PC-3 (cell line): ENCODE results near the gene SNX32. TPM values are rescaled to one million over a fixed set of nuclear protein-coding genes. Genes with fewer than 3 reads are reported as not detected.

ENCODE experiments used
- ATAC-seq: fragments of 200-7000 bp; cut with Tn5 transposase; 2 replicates; pipeline ENCODE4 v1.9.1; 2020; ENCODE audit warnings: mild to moderate bottlenecking, moderate library complexity
- BruUV-seq: library from RNA; stranded (reverse); fragments of 400-500 nt; replicated peaks from 2 replicates; lab custom pipeline; 2021; lab: Mats Ljungman, UMichigan
- CTCF ChIA-PET: fragments of 300-600 bp; sonication (Branson Sonifier 250); formaldehyde crosslinking; loops from one replicate; lab custom pipeline; 2022; ENCODE audit warnings: antibody characterized with exemption; lab: Charles Lee
- POLR2A ChIA-PET: fragments of 300-600 bp; sonication (Branson Sonifier 250); formaldehyde crosslinking; loops from one replicate; lab custom pipeline; 2022; ENCODE audit warnings: antibody characterized with exemption; ENCODE audit not compliant: unreplicated experiment; lab: Charles Lee
- DNase-seq: peaks from one replicate; pipeline ENCODE4 v3.0.0-alpha.2; 2015
- H2AFZ ChIP-seq: fragments of 300-600 bp; sonication (generic); 2 replicates; pipeline ENCODE4 v1.6.0; 2016; ENCODE audit warnings: antibody characterized with exemption, low read length
- H3F3A ChIP-seq: fragments of 300-600 bp; sonication (generic); one replicate; pipeline ENCODE4 v1.6.0; 2017; ENCODE audit warnings: antibody characterized with exemption, low read length, control low read depth, mild to moderate bottlenecking; ENCODE audit not compliant: unreplicated experiment
- H3K27ac ChIP-seq: fragments of 300-600 bp; sonication (generic); 2 replicates; pipeline ENCODE4 v1.5.1; 2016; ENCODE audit warnings: mild to moderate bottlenecking, low read length
- H3K27me3 ChIP-seq: fragments of 300-600 bp; sonication (generic); 2 replicates; pipeline ENCODE4 v1.6.1; 2016; ENCODE audit warnings: low read length, mixed read lengths
- H3K36me3 ChIP-seq: fragments of 300-600 bp; sonication (generic); 2 replicates; pipeline ENCODE4 v1.6.1; 2016; ENCODE audit warnings: low read depth, mixed run types, low read length, mixed read lengths
- H3K4me1 ChIP-seq: fragments of 300-600 bp; sonication (generic); 2 replicates; pipeline ENCODE4 v1.5.1; 2016; ENCODE audit warnings: low read length; ENCODE audit not compliant: insufficient read depth
- H3K4me2 ChIP-seq: fragments of 300-600 bp; sonication (generic); 2 replicates; pipeline ENCODE4 v1.6.0; 2016; ENCODE audit warnings: low read length
- H3K4me3 ChIP-seq: fragments of 300-600 bp; sonication (generic); 2 replicates; pipeline ENCODE4 v1.5.1; 2016; ENCODE audit warnings: mild to moderate bottlenecking, low read length, mixed read lengths
- H3K79me2 ChIP-seq: fragments of 300-600 bp; sonication (generic); 2 replicates; pipeline ENCODE4 v1.6.1; 2017; ENCODE audit warnings: low read length, mixed read lengths
- H3K9ac ChIP-seq: fragments of 300-600 bp; sonication (generic); 2 replicates; pipeline ENCODE4 v1.6.0; 2016; ENCODE audit warnings: mild to moderate bottlenecking, low read length
- H3K9me2 ChIP-seq: fragments of 300-600 bp; sonication (generic); replicated peaks from 2 replicates; pipeline ENCODE4 v1.6.1; 2016; ENCODE audit warnings: mixed run types, low read length, mixed read lengths
- H3K9me3 ChIP-seq: fragments of 300-600 bp; sonication (generic); 2 replicates; pipeline ENCODE4 v1.6.1; 2016; ENCODE audit warnings: low read length, mixed read lengths
- H4K20me1 ChIP-seq: fragments of 300-600 bp; sonication (generic); 2 replicates; pipeline ENCODE4 v1.6.1; 2016; ENCODE audit warnings: low read length, mixed read lengths
- EZH2 ChIP-seq: fragments of 300-600 bp; sonication (generic); IDR thresholded peaks from one replicate; pipeline ENCODE4 v1.6.1; 2017; ENCODE audit warnings: antibody characterized with exemption, mild to moderate bottlenecking, low read length; ENCODE audit not compliant: unreplicated experiment
- EZH2phosphoT487 ChIP-seq: fragments of 300-600 bp; sonication (generic); IDR thresholded peaks from 2 replicates; pipeline ENCODE4 v1.6.1; 2018; ENCODE audit warnings: mild to moderate bottlenecking, antibody characterized with exemption, low read length, borderline replicate concordance
- intact Hi-C: fragments of 100-400 bp; cut with micrococcal nuclease; formaldehyde crosslinking; loops from 2 replicates; pipeline ENCODE4 v1.9.0; 2023
- total RNA-seq: library from RNA; depleted of rRNA; stranded (reverse); fragments of >200 nt; gene quantifications from 2 replicates; pipeline ENCODE4 v1.2.3, GENCODE V29; 2014
- TF ChIP-seq, protein P1 (sequence below): fragments of 300-600 bp; sonication (generic); conservative IDR thresholded peaks from 2 replicates; pipeline ENCODE4 v1.5.1; 2017; ENCODE audit warnings: antibody characterized with exemption, low read depth, mild to moderate bottlenecking, low read length

SNX32 gene
- total RNA-seq, 1 experiment from 2014 or later: not detected

GRCh38 chr11:65894034-65894591, 60.4 kb downstream of the SNX32 start:
- H3K79me2 ChIP-seq: peaks cover 58% of the 10 kb centered on the region
- H3K9me3 ChIP-seq: no peaks in the 10 kb centered on the region
- DNase-seq: peak; percentile 37
- H4K20me1 ChIP-seq: peaks cover 58% of the 10 kb centered on the region
- H3F3A ChIP-seq: peaks cover 64% of the 10 kb centered on the region
- H3K4me2 ChIP-seq: peak overlapping the region; percentile 96
- peaks cover 42% of the 10 kb centered on the region for H3K4me1 ChIP-seq
- no peak overlapping the region for H3K9ac ChIP-seq
- no peak overlapping the region for H2AFZ ChIP-seq
- ATAC-seq: no peak
- TF ChIP-seq EZH2phosphoT487: no peak
- TF ChIP-seq, protein P1, sequence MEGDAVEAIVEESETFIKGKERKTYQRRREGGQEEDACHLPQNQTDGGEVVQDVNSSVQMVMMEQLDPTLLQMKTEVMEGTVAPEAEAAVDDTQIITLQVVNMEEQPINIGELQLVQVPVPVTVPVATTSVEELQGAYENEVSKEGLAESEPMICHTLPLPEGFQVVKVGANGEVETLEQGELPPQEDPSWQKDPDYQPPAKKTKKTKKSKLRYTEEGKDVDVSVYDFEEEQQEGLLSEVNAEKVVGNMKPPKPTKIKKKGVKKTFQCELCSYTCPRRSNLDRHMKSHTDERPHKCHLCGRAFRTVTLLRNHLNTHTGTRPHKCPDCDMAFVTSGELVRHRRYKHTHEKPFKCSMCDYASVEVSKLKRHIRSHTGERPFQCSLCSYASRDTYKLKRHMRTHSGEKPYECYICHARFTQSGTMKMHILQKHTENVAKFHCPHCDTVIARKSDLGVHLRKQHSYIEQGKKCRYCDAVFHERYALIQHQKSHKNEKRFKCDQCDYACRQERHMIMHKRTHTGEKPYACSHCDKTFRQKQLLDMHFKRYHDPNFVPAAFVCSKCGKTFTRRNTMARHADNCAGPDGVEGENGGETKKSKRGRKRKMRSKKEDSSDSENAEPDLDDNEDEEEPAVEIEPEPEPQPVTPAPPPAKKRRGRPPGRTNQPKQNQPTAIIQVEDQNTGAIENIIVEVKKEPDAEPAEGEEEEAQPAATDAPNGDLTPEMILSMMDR: peak; percentile 18; the same call in 1 of the 2 replicates
- POLR2A ChIA-PET: interaction anchor here (0.5 to 0.7 kb wide), 4 partner anchors 9 to 406 kb away, joined by 3 to 5 read pairs (median 3); no protein-coding TSS in a partner anchor
- no TSS peak for BruUV-seq
- H3K4me3 ChIP-seq: peak overlapping the region; percentile 72
- CTCF ChIA-PET: no interaction called here
- peaks cover 56% of the 10 kb centered on the region for H3K36me3 ChIP-seq
- H3K9me2 ChIP-seq: no peaks in the 10 kb centered on the region
- H3K27ac ChIP-seq: peak overlapping the region; percentile 13; the same call in 1 of the 2 replicates
- H3K27me3 ChIP-seq: no peaks in the 10 kb centered on the region
- intact Hi-C loops: no loop called here

GRCh38 chr11:65895482-65895981, 61.8 kb downstream of the SNX32 start:
- H3F3A ChIP-seq: peaks cover 57% of the 10 kb centered on the region
- no peaks in the 10 kb centered on the region for H3K27me3 ChIP-seq
- peaks cover 64% of the 10 kb centered on the region for H3K36me3 ChIP-seq
- peaks cover 69% of the 10 kb centered on the region for H3K79me2 ChIP-seq
- DNase-seq (peak; percentile 54), ATAC-seq (no peak)
- ChIA-PET POLR2A (interaction anchor here (0.7 to 0.8 kb wide), 2 partner anchors 23 to 83 kb away, joined by 3 read pairs; no protein-coding TSS in a partner anchor), CTCF (no interaction called here)
- H3K4me3 ChIP-seq: peak overlapping the region; percentile 78
- intact Hi-C loops: no loop called here
- BruUV-seq: no TSS peak
- peaks cover 64% of the 10 kb centered on the region for H4K20me1 ChIP-seq
- no peaks in the 10 kb centered on the region for H3K9me3 ChIP-seq
- H3K27ac ChIP-seq: peak overlapping the region; percentile 96
- no peak overlapping the region for H2AFZ ChIP-seq
- peak overlapping the region; percentile 96 for H3K4me2 ChIP-seq
- TF ChIP-seq EZH2 (no peak), EZH2phosphoT487 (no peak)
- TF ChIP-seq, protein P1: no peak
- peaks cover 30% of the 10 kb centered on the region for H3K4me1 ChIP-seq
- H3K9me2 ChIP-seq: no peaks in the 10 kb centered on the region
- H3K9ac ChIP-seq: peak overlapping the region; percentile 98
